Measurements from ENCODE around the gene SCAF4.

GRCh38 chr21:31731056-31731856 lies 662 bp downstream of the SCAF4 start:
- TF ChIP-seq, protein P1, sequence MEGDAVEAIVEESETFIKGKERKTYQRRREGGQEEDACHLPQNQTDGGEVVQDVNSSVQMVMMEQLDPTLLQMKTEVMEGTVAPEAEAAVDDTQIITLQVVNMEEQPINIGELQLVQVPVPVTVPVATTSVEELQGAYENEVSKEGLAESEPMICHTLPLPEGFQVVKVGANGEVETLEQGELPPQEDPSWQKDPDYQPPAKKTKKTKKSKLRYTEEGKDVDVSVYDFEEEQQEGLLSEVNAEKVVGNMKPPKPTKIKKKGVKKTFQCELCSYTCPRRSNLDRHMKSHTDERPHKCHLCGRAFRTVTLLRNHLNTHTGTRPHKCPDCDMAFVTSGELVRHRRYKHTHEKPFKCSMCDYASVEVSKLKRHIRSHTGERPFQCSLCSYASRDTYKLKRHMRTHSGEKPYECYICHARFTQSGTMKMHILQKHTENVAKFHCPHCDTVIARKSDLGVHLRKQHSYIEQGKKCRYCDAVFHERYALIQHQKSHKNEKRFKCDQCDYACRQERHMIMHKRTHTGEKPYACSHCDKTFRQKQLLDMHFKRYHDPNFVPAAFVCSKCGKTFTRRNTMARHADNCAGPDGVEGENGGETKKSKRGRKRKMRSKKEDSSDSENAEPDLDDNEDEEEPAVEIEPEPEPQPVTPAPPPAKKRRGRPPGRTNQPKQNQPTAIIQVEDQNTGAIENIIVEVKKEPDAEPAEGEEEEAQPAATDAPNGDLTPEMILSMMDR (IDR thresholded peaks at IDR 0.05), result no peak
- TF ChIP-seq ZSCAN20 (CRISPR knock-in tag; IDR thresholded peaks at IDR 0.05) (no peak), RFX5 (IDR thresholded peaks at IDR 0.05) (no peak), USF2 (IDR thresholded peaks at IDR 0.05) (no peak)
- TF ChIP-seq, protein P2, sequence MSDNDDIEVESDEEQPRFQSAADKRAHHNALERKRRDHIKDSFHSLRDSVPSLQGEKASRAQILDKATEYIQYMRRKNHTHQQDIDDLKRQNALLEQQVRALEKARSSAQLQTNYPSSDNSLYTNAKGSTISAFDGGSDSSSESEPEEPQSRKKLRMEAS (IDR thresholded peaks at IDR 0.05), result no peak; the same call in 1 of the 2 replicates
- TF ChIP-seq, protein P3, sequence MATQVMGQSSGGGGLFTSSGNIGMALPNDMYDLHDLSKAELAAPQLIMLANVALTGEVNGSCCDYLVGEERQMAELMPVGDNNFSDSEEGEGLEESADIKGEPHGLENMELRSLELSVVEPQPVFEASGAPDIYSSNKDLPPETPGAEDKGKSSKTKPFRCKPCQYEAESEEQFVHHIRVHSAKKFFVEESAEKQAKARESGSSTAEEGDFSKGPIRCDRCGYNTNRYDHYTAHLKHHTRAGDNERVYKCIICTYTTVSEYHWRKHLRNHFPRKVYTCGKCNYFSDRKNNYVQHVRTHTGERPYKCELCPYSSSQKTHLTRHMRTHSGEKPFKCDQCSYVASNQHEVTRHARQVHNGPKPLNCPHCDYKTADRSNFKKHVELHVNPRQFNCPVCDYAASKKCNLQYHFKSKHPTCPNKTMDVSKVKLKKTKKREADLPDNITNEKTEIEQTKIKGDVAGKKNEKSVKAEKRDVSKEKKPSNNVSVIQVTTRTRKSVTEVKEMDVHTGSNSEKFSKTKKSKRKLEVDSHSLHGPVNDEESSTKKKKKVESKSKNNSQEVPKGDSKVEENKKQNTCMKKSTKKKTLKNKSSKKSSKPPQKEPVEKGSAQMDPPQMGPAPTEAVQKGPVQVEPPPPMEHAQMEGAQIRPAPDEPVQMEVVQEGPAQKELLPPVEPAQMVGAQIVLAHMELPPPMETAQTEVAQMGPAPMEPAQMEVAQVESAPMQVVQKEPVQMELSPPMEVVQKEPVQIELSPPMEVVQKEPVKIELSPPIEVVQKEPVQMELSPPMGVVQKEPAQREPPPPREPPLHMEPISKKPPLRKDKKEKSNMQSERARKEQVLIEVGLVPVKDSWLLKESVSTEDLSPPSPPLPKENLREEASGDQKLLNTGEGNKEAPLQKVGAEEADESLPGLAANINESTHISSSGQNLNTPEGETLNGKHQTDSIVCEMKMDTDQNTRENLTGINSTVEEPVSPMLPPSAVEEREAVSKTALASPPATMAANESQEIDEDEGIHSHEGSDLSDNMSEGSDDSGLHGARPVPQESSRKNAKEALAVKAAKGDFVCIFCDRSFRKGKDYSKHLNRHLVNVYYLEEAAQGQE (IDR thresholded peaks at IDR 0.05), result no peak

Data from A549 (cell line).